IPS-11a (cell line): ENCODE data around the gene KRTAP4-4.
"Not testable (repeated sequence)": the region's sequence is repeated elsewhere in the genome, so short reads cannot be mapped to it uniquely, and the experiment has no call there.

Experiments
- H3K4me3 ChIP-seq: one replicate; pipeline ENCODE4 v1.5.1; 2013; ENCODE audit warnings: low read depth, low read length, control low read depth

KRTAP4-4 gene

GRCh38 chr17:41160648-41161047 lies at the start of gene KRTAP4-4:
KRTAP4-4 (minus strand) TSS chr17:41160748; CDS start chr17:41160691, 57 bp downstream.
- H3K4me3 ChIP-seq = no peak within 1 kb of the TSS

- H3K4me3 ChIP-seq = no peak overlapping the region
Observed at GRCh38 chr17:41199421-41200078, 39.0 kb upstream of the KRTAP4-4 start.

- no peak overlapping the region for H3K4me3 ChIP-seq
Observed at GRCh38 chr17:41196068-41196467, 35.5 kb upstream of the KRTAP4-4 start.

GRCh38 chr17:41190328-41190727 lies 29.8 kb upstream of the KRTAP4-4 start:
- no peak overlapping the region for H3K4me3 ChIP-seq

GRCh38 chr17:41189837-41190318 lies 29.3 kb upstream of the KRTAP4-4 start, which contains the start of gene KRTAP9-1:
KRTAP9-1 (plus strand) TSS chr17:41189887; CDS start chr17:41189887, 0 bp downstream.
- not testable (repeated sequence) for H3K4me3 ChIP-seq

- H3K4me3 ChIP-seq = no peak overlapping the region
Observed at GRCh38 chr17:41186872-41187271, 26.3 kb upstream of the KRTAP4-4 start.

GRCh38 chr17:41185001-41185400 lies 24.5 kb upstream of the KRTAP4-4 start:
- H3K4me3 ChIP-seq = no peak overlapping the region

- H3K4me3 ChIP-seq = no peak within 1 kb of the TSS
Observed at GRCh38 chr17:41184480-41184961, 24.0 kb upstream of the KRTAP4-4 start, which contains the start of gene KRTAP4-1. KRTAP4-1 (minus strand) TSS chr17:41184911; CDS start chr17:41184854, 57 bp downstream.

GRCh38 chr17:41178843-41179616 lies 18.5 kb upstream of the KRTAP4-4 start:
- H3K4me3 ChIP-seq = no peak overlapping the region

GRCh38 chr17:41178341-41178740 lies 17.8 kb upstream of the KRTAP4-4 start:
- no peak overlapping the region for H3K4me3 ChIP-seq

GRCh38 chr17:41177727-41178271 lies 17.3 kb upstream of the KRTAP4-4 start, which contains the start of gene KRTAP4-2:
KRTAP4-2 (minus strand) TSS chr17:41178221; CDS start chr17:41178164, 57 bp downstream.
- H3K4me3 ChIP-seq = no peak within 1 kb of the TSS

- no peak overlapping the region for H3K4me3 ChIP-seq
Observed at GRCh38 chr17:41176744-41177387, 16.3 kb upstream of the KRTAP4-4 start.

- no peak overlapping the region for H3K4me3 ChIP-seq
Observed at GRCh38 chr17:41171886-41172285, 11.3 kb upstream of the KRTAP4-4 start.

GRCh38 chr17:41168121-41168520 lies 7.6 kb upstream of the KRTAP4-4 start, which contains the start of gene KRTAP4-3:
KRTAP4-3 (minus strand) TSS chr17:41168221; CDS start chr17:41168172, 49 bp downstream.
- H3K4me3 ChIP-seq = no peak within 1 kb of the TSS

- no peak overlapping the region for H3K4me3 ChIP-seq
Observed at GRCh38 chr17:41167561-41167960, 7.0 kb upstream of the KRTAP4-4 start.

GRCh38 chr17:41163828-41164227 lies 3.3 kb upstream of the KRTAP4-4 start:
- H3K4me3 ChIP-seq = no peak overlapping the region

GRCh38 chr17:41160190-41160589 lies 358 bp downstream of the KRTAP4-4 start:
- not testable (repeated sequence) for H3K4me3 ChIP-seq

GRCh38 chr17:41153856-41154255 lies 6.7 kb downstream of the KRTAP4-4 start:
- no peak overlapping the region for H3K4me3 ChIP-seq

- no peak overlapping the region for H3K4me3 ChIP-seq
Observed at GRCh38 chr17:41151525-41151924, 9.0 kb downstream of the KRTAP4-4 start.

GRCh38 chr17:41150026-41150425 lies 10.5 kb downstream of the KRTAP4-4 start:
- no peak overlapping the region for H3K4me3 ChIP-seq

- no peak within 1 kb of the TSS for H3K4me3 ChIP-seq
Observed at GRCh38 chr17:41149652-41149985, 10.9 kb downstream of the KRTAP4-4 start, which contains the start of gene KRTAP4-5. KRTAP4-5 (minus strand) TSS chr17:41149825; CDS start chr17:41149767, 58 bp downstream.
